ENCODE data around the gene HCFC1.

The HCFC1 gene

GRCh38 chrX:153956044-153956907 lies 15.3 kb downstream of the HCFC1 start:
- DNase-seq = no peak

GRCh38 chrX:153955228-153955732 lies 16.3 kb downstream of the HCFC1 start:
- DNase-seq = no peak

DNA sequence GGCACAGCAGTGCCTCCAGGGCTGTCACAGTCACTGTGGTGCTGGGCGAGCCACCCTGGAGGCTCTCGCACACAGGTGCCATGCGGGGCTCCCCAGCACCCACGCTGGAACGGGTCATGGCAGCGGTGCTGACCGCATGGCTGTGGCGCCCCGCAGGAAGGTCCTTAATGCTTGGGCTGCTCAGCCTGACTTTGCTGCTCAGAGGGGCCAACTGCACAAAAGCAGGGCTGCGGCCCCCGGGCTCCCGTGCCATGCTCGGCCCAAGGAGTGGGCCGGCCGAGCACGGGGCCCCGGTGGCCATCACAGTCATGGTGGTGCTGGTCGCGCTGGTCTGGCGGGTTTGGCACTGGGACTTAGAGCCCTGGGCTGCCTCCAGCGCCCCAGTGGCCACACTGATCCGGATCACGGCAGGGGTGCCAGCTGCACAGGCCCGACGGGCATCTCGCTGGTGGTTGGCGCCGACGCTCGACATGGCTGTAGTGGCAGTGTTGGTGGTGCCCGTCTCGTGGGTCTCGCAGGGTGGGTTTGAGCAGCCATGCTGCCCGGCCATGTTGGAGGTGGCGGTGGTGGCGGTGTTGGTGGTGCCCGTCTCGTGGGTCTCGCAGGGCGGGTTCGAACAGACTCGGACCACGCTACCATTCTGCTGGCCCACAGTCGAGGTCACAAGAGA lies 16.9 kb downstream of the HCFC1 start:
- DNase-seq = no peak

- no peak for DNase-seq
Measured at GRCh38 chrX:153953892-153954557, 17.6 kb downstream of the HCFC1 start.

GRCh38 chrX:153953342-153953830 lies 18.2 kb downstream of the HCFC1 start:
- DNase-seq = no peak

- no peak for DNase-seq
Measured at GRCh38 chrX:153952373-153953026, 19.1 kb downstream of the HCFC1 start.

DNA sequence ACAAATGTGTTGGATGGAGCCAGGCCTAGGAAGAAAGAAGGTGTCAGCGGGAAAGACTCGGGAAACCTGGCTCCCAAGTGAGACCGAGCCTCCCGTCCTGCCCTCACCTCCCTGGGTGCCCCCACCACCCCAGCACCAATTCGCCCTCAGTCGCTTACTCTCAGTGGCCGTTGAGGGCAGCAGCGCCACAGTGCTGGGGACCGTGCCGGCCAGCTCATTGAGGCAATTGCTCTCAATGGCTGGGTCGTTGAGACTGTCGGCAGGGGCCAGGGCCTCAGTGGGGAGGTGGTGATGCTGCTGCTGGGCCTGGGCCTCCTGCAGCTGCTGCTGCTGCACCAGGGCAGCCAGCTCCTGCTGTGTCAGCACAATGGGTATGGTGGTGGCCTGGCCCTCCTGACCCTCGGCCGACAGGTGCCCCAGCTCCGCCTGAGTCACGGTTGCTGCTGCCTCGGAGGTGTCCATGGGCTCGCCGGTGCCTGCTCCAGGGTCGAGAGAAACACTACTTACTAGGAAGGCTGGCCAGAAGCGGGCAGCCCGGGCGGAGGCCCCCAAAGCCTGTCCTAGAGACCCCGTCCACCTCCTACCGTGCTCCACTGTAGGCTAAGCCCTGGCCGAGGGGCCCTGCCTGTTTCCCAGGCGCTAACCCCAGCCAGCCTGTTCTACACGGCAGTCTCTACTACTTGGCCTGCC lies 19.8 kb downstream of the HCFC1 start:
- no peak for DNase-seq

DNA sequence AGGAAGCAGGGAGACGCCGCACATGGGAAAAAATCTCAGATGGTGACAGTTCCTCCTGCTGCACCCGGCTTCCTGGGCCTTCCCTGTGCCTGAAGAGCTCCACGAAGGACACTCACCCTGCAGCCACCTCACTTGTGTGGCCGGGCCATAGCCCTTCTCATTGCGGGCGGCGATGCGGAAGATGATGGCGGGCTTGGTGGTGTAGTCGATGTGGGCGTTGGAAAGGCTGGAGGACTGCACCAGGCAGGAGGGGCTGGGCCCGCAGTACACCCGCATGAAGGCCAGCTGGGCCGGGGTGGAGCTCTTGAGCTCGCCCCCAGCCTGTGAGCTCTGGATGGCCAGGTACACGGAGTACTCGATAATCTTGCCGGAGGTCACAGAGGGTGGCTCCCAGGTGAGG lies 21.5 kb downstream of the HCFC1 start:
- no peak for DNase-seq

DNA sequence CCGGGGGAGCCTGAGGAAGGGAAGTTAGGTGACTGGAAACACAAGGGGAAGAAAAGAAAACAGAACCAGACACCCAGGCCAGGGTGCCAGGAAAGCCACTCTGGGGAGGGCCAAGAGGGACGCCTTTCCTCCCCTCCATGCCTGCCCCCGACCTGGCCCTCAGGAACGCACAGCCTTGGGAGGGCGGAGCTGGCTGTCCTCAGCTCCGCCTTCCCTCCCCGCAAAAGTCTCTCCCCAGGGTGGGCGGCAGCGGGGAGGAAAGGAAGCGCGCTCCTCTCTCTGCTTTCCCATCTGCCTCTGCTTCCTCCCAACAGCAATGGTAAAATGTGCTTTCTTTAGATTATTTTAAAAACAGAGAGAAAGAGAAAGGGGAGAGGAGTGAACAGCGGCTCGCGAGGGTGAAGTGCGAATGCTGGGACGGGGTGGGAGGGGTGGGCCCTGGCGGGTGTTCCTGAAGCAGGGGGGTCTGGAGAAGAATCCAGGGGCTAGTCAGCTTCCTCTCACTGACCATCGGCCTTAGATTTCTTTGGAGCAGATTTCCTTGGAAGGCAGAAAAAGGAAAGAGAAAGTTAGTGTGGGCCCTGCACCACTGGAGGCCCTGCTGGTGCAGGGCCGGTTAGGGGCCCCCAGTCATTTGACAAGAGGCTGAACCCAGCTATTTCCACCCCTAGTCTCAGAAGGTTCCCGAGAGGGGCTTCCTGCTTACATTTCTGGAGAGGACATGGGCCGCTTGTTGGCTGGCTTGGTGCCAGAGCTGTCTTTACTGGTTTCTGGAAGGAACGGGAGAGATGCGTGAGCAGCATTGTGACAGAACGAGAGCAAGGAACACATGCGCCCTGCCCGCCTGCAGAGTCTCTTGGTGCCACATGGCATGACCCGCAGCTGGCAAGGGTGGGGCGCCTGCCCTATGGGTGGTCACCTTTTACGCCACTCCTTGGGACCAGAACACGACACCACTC lies 22.5 kb downstream of the HCFC1 start:
- DNase-seq = no peak

DNA sequence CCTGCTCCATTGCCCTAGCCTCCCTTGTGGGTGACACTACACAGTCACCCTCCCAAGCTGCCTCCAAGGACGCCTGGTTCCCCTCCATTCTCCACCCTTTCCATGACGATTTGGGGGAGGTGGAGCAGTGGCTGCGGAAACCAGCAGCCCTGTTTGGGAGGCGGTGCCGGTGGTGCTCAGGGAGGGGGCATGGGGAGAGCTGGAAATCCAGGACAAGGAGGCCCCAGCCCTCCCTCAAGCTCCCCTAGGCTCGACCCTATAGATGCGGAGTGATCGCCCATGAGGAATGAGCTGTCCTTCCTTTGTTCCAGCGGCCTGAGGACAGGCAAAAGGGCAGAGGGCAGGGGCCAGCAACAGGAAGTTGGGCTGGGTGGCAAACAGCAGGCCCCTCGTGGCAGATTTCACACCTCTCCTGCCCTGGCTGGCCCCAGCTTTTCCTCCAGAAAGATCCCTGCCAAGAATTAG lies 23.6 kb downstream of the HCFC1 start:
- DNase-seq = no peak

GRCh38 chrX:153947009-153947769 lies 24.4 kb downstream of the HCFC1 start:
- DNase-seq = peak; percentile 53

GRCh38 chrX:153945956-153946943 lies 25.4 kb downstream of the HCFC1 start:
- no peak for DNase-seq

DNA sequence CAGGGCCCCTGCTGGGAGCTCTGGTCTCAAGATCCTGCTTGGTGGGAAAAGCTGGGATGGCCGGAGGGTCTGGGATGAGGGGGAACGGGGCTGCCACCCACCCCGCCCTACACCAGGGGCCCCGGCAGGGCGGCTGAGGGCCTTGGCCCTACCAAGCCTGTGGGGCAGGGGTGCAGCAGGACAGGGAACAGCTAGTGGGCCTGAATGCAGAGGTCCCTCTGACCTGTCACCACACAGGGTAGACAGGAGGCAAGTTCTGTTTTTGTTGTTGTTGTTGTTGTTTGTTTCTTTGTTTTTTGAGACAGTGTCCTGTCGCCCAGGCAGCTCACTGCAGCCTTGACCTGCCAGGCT lies 26.8 kb downstream of the HCFC1 start:
- DNase-seq = no peak

- no peak for DNase-seq
Measured at GRCh38 chrX:153944140-153944799, 27.3 kb downstream of the HCFC1 start, which contains the start of gene RENBP. Gene RENBP (minus strand): TSS chrX:153944643. CDS start chrX:153944610, 33 bp downstream.

- no peak for DNase-seq
Measured at GRCh38 chrX:153941336-153942252, 30.0 kb downstream of the HCFC1 start.

DNA sequence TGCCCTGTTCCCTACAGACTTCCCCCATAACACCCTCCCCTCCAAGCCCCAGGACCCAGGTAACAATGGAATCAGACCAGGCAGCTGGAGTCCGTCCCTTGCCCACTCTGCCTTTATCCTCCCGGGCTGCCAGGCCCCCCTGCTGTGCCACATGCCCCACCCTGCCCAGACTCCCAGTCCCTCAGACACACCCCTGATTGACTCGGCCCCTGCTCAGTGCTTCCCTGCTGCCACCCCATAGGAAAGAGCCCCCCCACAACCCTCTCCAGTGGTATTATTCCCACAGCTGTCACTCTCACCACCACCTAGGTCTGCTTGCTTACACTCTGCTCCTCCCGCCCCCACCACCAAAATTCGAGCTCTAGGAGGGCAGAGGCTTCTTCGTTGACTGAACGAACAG lies 32.0 kb downstream of the HCFC1 start:
- no peak for DNase-seq

DNA sequence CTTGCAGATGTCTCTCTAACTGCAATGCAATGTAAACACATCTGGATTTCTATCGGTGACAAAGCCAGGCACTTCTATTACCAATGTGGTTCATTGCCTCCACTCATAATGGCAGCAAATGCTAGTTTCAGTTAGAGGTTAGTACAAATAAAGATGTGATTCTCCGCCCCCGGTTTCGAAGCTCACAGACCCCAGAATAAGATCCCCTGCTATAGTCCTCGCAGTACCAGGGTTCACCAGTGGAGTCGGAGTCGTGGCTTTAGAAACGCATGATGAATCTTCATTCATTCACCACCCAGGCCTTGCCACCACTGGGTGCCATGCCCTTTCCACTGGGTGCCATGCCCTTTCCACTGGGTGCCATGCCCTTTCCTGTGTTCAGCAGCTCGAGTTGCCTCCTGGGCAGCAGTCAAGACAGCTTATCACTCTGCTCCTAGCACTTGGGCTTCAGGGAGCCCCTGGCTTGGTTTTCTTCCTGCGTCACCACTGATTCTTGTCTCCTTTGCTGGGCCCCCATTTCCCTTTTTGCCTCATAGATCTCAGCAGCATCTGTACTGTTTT lies 33.3 kb downstream of the HCFC1 start:
- no peak for DNase-seq

All from T1000 (cell line).